GM23248 (cell line): ENCODE results near the gene IL31.

ENCODE experiments used
- EZH2 ChIP-seq: fragments of 200-600 bp; sonication (generic); IDR thresholded peaks from 2 replicates; pipeline ENCODE4 v1.6.1; 2018; ENCODE audit warnings: antibody characterized with exemption, mild to moderate bottlenecking; ENCODE audit not compliant: insufficient read depth, poor library complexity, severe bottlenecking
- EZH2phosphoT487 ChIP-seq: fragments of 200-600 bp; sonication (generic); IDR thresholded peaks from 2 replicates; pipeline ENCODE4 v1.6.1; 2018; ENCODE audit warnings: antibody characterized with exemption, moderate library complexity, mild to moderate bottlenecking, low read depth; ENCODE audit not compliant: insufficient read depth

- TF ChIP-seq EZH2, result no peak
- no peak for TF ChIP-seq EZH2phosphoT487
Measured at GRCh38 chr12:122125452-122126341, 48.3 kb downstream of the IL31 start.
